Stomach (tissue), 4 donors: ENCODE data around the gene SF3A2.

Experiments used
- CTCF ChIP-seq, 7 experiments: fragments of 450-650 bp in 4 of 7; fragments of 200-600 bp in 3 of 7; sonication (generic) in 3 of 7; IDR thresholded peaks; one replicate each; pipeline ENCODE4 v1.5.1; 2016 to 2019; ENCODE audit warnings: antibody characterized with exemption in 7 of 7, control low read depth in 2 of 7, mild to moderate bottlenecking in 1 of 7
- EP300 ChIP-seq: sonication (generic); formaldehyde crosslinking; IDR thresholded peaks from one replicate; pipeline ENCODE4 v1.6.1; 2017; ENCODE audit warnings: antibody characterized with exemption
- POLR2A ChIP-seq, 4 donors: fragments of 450-650 bp; IDR thresholded peaks; one replicate each; pipeline ENCODE4 v1.6.1; 2016; ENCODE audit warnings: antibody characterized with exemption in 4 of 4, control low read depth in 2 of 4, mild to moderate bottlenecking in 1 of 4, moderate library complexity in 1 of 4

GRCh38 chr19:2248136-2249009 is 11.7 kb downstream of the SF3A2 start:
- TF ChIP-seq POLR2A (IDR thresholded peaks at IDR 0.05): no peak
- no peak for TF ChIP-seq CTCF (IDR thresholded peaks at IDR 0.05)
- no peak for TF ChIP-seq EP300
